Thyroid gland (tissue), 4 donors: Measurements from ENCODE around the gene DAPK3. TPM values are rescaled to one million over a fixed set of nuclear protein-coding genes. Genes with fewer than 3 reads are reported as not detected.
"Not testable (repeated sequence)": the region's sequence is repeated elsewhere in the genome, so short reads cannot be mapped to it uniquely, and the experiment has no call there.

ENCODE experiments used
- DNase-seq, 2 donors: peaks; one replicate each; pipeline ENCODE4 v3.0.0-alpha.2; 2019
- H3K27ac ChIP-seq, 3 donors: fragments of 200-600 bp; sonication (generic); 1 replicate in 2 of 3; 2 replicates in 1 of 3; pipeline ENCODE4 v1.5.1; 2016 to 2019; ENCODE audit warnings: mild to moderate bottlenecking in 1 of 3, moderate library complexity in 1 of 3
- H3K27me3 ChIP-seq: fragments of 200-600 bp; sonication (generic); one replicate; pipeline ENCODE4 v1.5.1; 2019
- H3K36me3 ChIP-seq, 2 donors: fragments of 200-600 bp; sonication (generic); one replicate each; pipeline ENCODE4 v1.5.1; 2016 to 2019
- H3K4me1 ChIP-seq, 2 donors: fragments of 200-600 bp; sonication (generic); one replicate each; pipeline ENCODE4 v1.5.1; 2017 to 2019
- H3K4me3 ChIP-seq, 3 donors: fragments of 200-600 bp; sonication (generic); replicated peaks in 1 of 3; 1 replicate in 2 of 3; 2 replicates in 1 of 3; pipeline ENCODE4 v1.5.1; 2016; ENCODE audit warnings: mild to moderate bottlenecking in 1 of 3
- H3K9me3 ChIP-seq: fragments of 200-600 bp; sonication (generic); one replicate; pipeline ENCODE4 v1.5.1; 2017
- POLR2A ChIP-seq, 2 donors: fragments of 450-650 bp; IDR thresholded peaks; one replicate each; pipeline ENCODE4 v1.6.1; 2017; ENCODE audit warnings: antibody characterized with exemption in 2 of 2, mild to moderate bottlenecking in 2 of 2, moderate library complexity in 1 of 2
- WGBS, 2 donors: methylation state at CpG; one replicate each; pipeline ENCODE4 v1.1.5; 2017; 5-methylcytosine and 5-hydroxymethylcytosine counted together
- intact Hi-C: fragments of 100-400 bp; cut with DNase I; formaldehyde crosslinking; loops from one replicate; pipeline ENCODE4 v1.15.1; 2023
- total RNA-seq, 4 donors: library from RNA; depleted of rRNA; stranded (reverse); fragments of >200 nt; gene quantifications; one replicate each; pipeline ENCODE4 v1.2.3, GENCODE V29; 2016
- TF ChIP-seq, protein P1 (sequence below), 6 experiments: fragments of 200-600 bp in 3 of 6; fragments of 450-650 bp in 3 of 6; sonication (generic) in 3 of 6; IDR thresholded peaks; one replicate each; pipeline ENCODE4 v1.5.1; 2016 to 2019; ENCODE audit warnings: antibody characterized with exemption in 6 of 6, mild to moderate bottlenecking in 2 of 6, inconsistent platforms in 1 of 6, moderate library complexity in 1 of 6

Gene DAPK3
- total RNA-seq, 4 donors from 2014 or later: 29.6 to 61.7 (median 40.3) TPM

GRCh38 chr19:3944018-3944721 lies 26.7 kb downstream of the DAPK3 start:
- no peaks in the 10 kb centered on the region for H3K4me1 ChIP-seq
- intact Hi-C loops: no loop called here
- WGBS, 2 donors: 81 to 84% methylated on average over 11 of the region's 11 CpGs
- no peak overlapping the region for H3K27ac ChIP-seq
- no peaks in the 10 kb centered on the region for H3K27me3 ChIP-seq
- no peak for DNase-seq
- no peak overlapping the region for H3K4me3 ChIP-seq
- H3K9me3 ChIP-seq: no peaks in the 10 kb centered on the region
- H3K36me3 ChIP-seq: no peaks in the 10 kb centered on the region
- TF ChIP-seq POLR2A (IDR thresholded peaks at IDR 0.05): no peak
- TF ChIP-seq, protein P1, sequence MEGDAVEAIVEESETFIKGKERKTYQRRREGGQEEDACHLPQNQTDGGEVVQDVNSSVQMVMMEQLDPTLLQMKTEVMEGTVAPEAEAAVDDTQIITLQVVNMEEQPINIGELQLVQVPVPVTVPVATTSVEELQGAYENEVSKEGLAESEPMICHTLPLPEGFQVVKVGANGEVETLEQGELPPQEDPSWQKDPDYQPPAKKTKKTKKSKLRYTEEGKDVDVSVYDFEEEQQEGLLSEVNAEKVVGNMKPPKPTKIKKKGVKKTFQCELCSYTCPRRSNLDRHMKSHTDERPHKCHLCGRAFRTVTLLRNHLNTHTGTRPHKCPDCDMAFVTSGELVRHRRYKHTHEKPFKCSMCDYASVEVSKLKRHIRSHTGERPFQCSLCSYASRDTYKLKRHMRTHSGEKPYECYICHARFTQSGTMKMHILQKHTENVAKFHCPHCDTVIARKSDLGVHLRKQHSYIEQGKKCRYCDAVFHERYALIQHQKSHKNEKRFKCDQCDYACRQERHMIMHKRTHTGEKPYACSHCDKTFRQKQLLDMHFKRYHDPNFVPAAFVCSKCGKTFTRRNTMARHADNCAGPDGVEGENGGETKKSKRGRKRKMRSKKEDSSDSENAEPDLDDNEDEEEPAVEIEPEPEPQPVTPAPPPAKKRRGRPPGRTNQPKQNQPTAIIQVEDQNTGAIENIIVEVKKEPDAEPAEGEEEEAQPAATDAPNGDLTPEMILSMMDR (IDR thresholded peaks at IDR 0.05): no peak

- Histone ChIP-seq H3K4me3 (no peak overlapping the region), H3K9me3 (no peaks in the 10 kb centered on the region), H3K36me3 (no peaks in the 10 kb centered on the region), H3K27me3 (no peaks in the 10 kb centered on the region), H3K27ac (no peak overlapping the region), H3K4me1 (no peaks in the 10 kb centered on the region)
- WGBS, 2 donors: 82 to 87% methylated on average over 8 of the region's 8 CpGs
- TF ChIP-seq, protein P1 (IDR thresholded peaks at IDR 0.05): no peak
- TF ChIP-seq POLR2A (IDR thresholded peaks at IDR 0.05): no peak
- DNase-seq: no peak
- intact Hi-C loops: no loop called here
These were observed 28.0 kb downstream of the DAPK3 start for GRCh38 chr19:3942790-3943409.

DNA sequence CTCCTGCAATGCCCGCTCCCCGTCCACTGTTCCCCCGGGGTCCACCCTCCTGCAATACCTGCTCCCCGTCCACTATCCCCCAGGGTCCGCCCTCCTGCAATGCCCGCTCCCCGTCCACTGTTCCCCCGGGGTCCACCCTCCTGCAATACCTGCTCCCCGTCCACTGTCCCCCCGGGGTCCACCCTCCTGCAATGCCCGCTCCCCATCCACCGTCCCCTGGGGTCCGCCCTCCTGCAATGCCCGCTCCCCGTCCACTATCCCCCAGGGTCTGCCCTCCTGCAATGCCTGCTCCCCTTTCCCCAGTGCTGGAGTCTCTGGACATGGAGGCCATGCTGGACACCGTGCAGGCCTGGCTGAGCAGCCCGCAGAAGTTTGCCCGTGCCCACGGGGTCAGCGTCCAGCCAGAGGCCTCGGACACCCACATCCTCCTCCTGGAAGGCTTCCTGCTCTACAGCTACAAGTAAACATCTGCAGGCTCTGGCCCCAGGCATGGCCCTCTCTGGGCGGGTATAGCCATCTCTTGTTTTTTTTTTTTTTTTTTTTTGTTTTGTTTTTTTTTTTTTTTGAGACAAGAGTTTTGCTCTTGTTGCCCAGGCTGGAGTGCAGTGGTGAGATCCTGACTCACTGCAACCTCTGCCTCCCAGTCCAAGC lies 32.5 kb downstream of the DAPK3 start:
- H3K4me1 ChIP-seq, H3K27ac ChIP-seq, H3K9me3 ChIP-seq, H3K27me3 ChIP-seq, intact Hi-C loops, H3K4me3 ChIP-seq, DNase-seq, H3K36me3 ChIP-seq: not testable (repeated sequence)
- 88 to 90% methylated on average over 20 to 22 of the region's 22 CpGs for WGBS, 2 donors

DNA sequence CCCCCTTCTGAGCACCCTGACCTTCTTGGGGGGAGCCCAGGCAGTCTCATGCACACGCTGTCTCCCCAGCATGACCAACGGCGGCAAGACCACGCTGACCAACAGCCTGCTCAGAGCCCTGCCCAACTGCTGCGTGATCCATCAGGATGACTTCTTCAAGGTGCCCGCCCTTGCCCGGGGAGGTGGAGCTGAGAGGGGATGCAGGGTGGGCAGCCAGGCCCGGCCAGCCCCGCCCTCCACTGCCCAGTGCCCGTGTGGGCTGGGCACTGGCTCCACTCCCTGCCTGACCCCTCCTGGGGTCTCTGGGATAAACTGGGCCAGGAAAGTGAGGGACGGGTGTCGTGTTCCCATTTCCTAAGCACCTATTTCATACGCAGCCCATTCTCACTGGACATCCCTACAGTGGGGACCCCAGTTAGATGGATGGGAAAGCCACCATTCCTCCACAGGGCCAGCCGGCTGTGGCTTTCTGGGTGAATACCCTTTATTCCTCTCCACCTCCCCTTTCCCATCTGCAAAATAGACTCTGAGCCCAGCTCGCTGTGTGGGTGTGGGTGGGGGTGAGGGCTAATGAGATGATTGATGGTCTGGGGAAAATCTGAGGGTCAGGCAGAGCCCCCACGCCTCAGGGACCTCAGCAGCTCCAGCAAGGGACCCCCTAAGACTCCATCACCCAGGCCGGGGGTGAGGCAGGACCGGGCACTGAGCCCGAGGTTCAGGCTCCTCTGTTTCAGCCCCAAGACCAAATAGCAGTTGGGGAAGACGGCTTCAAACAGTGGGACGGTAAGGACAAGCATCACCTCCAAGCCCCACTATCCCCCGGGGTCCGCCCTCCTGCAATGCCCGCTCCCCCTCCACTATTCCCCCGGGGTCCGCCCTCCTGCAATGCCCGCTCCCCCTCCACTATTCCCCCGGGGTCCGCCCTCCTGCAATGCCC lies 34.1 kb downstream of the DAPK3 start:
- WGBS, 2 donors: 82 to 84% methylated on average over 14 to 20 of the region's 29 CpGs
- H3K4me1 ChIP-seq: no peaks in the 10 kb centered on the region
- no peaks in the 10 kb centered on the region for H3K9me3 ChIP-seq
- TF ChIP-seq, protein P1 (IDR thresholded peaks at IDR 0.05): no peak
- no peak for TF ChIP-seq POLR2A (IDR thresholded peaks at IDR 0.05)
- peaks cover 8% of the 10 kb centered on the region for H3K27me3 ChIP-seq
- no peak overlapping the region for H3K27ac ChIP-seq
- H3K36me3 ChIP-seq: no peaks in the 10 kb centered on the region
- DNase-seq: no peak
- intact Hi-C loops: no loop called here
- no peak overlapping the region for H3K4me3 ChIP-seq
